Fibroblast of mammary gland (primary cell): ENCODE data around the gene PREX1.

ENCODE experiments used
- DNase-seq: peaks from one replicate; pipeline ENCODE4 v3.0.0-alpha.2; 2010; ENCODE audit warnings: low read depth
- H3K4me3 ChIP-seq: 2 replicates; pipeline ENCODE4 v1.5.1; 2011; ENCODE audit warnings: low read depth, mild to moderate bottlenecking, low read length, moderate library complexity; ENCODE audit not compliant: control insufficient read depth
- CTCF ChIP-seq: conservative IDR thresholded peaks from 2 replicates; pipeline ENCODE4 v1.5.1; 2011; ENCODE audit warnings: low read depth, low read length, inconsistent platforms; ENCODE audit not compliant: control insufficient read depth, insufficient read depth

The PREX1 gene

DNA sequence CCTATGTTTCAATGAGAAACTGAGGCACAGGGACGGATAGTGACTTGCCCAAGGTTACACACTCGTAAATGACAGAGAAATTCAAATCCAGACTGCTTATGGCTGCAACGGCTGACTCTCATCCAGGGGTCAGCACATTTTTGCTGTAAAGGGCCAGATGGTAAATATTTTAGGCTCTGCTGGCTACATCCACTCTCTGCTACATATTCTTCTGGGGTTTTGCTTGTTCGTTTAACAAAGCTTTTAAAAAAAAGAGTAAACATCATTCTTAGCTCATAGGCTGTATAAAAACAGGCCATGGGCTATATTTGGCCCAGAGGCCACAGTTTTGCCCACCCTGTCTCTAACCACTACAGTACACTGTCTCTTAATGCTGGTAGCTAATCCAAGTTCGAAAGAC is 103.4 kb downstream of the PREX1 start:
- H3K4me3 ChIP-seq = no peak overlapping the region
- TF ChIP-seq CTCF = no peak
- DNase-seq = no peak

DNA sequence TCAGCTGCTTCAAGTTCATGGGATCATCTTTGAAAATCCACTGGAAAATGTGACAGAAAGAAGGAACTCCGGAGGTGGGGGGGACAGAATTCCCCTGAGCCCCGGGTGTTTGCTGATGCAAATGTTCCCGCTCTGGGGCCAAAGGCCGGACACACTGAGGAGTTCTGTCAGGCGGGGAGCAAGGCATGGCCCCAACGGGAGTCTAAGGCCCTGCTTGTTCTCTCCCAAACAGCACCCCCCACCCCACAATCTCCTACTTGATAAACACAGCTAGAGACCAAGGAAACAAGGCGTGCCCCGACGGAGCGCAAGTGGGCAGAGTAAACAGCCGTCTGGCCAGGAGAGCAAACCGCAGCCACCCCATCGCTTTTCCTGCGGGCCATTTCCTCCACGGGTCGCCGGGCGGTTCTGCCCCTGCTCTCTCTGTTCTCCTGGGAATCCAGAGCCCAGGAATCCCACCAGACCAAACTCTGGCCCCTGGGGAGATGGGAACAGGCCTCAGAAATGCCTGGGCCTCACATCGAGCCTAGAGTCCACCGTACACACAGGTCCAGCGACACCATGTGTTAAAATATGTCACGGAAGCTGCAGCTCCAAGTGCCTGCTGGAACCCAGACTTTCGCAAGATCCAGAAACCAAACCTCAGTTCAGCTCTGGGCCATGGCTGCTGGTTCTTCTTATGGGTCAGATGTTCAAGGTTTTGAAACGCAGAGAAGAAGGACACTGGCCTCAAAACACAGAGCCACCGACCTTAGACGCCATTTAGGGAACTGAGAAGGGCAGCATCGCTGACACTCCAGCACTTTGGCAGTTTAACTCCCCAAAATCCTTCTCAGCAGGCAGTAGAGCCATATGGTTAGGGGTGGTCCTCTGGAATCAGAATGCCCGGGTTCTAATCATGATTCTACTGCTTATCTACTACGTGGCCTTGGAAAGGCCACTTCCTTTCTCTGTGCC is 104.2 kb downstream of the PREX1 start:
- TF ChIP-seq CTCF = no peak
- no peak for DNase-seq
- H3K4me3 ChIP-seq = no peak overlapping the region

DNA sequence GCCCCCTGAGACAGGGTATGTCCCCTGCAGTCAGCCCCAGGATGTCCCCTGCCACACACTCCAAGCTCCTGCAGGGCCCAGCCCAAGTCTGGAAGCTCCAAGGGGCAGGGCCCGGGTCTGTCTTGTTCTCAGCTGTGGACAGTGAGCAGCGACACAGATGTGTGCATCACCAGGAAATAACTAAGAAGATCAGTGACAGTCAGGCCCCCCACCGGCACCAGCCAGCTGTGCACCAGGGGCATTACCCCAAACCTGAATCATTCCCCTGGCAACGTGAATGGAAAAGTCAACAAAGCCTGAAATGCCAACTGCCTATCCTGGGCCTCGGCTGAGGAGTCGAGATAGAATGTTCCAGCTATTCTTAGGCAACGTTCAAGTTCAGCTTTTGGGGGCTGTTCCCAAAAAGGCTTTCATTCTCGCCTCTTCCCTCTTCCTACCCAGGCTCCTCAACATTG is 105.0 kb downstream of the PREX1 start:
- TF ChIP-seq CTCF = no peak
- no peak for DNase-seq
- H3K4me3 ChIP-seq = no peak overlapping the region

- H3K4me3 ChIP-seq = no peak overlapping the region
- DNase-seq = no peak
- TF ChIP-seq CTCF = no peak
Observed at GRCh38 chr20:48722002-48722731, 105.6 kb downstream of the PREX1 start.

- no peak for TF ChIP-seq CTCF
- no peak for DNase-seq
- H3K4me3 ChIP-seq = no peak overlapping the region
Observed at GRCh38 chr20:48721324-48722001, 106.3 kb downstream of the PREX1 start.

GRCh38 chr20:48720256-48720985 is 107.4 kb downstream of the PREX1 start:
- no peak overlapping the region for H3K4me3 ChIP-seq
- DNase-seq = no peak
- TF ChIP-seq CTCF = no peak
